Ishikawa (cell line): Measurements from ENCODE around the gene LRRC56.

Experiments
- CEBPB ChIP-seq: IDR thresholded peaks from 2 replicates; pipeline ENCODE4 v1.6.1; 2012
- CREB1 ChIP-seq: IDR thresholded peaks from 2 replicates; pipeline ENCODE4 v1.6.1; 2012; ENCODE audit warnings: low read depth
- EGR1 ChIP-seq: IDR thresholded peaks from 2 replicates; pipeline ENCODE4 v1.6.1; 2012
- EP300 ChIP-seq: IDR thresholded peaks from 2 replicates; pipeline ENCODE4 v1.6.1; 2012; ENCODE audit warnings: borderline replicate concordance
- FOXM1 ChIP-seq: IDR thresholded peaks from 2 replicates; pipeline ENCODE4 v1.6.1; 2012; ENCODE audit warnings: low read depth, borderline replicate concordance
- MAX ChIP-seq: IDR thresholded peaks from 2 replicates; pipeline ENCODE4 v1.6.1; 2012
- NFIC ChIP-seq: IDR thresholded peaks from 2 replicates; pipeline ENCODE4 v1.6.1; 2012
- RAD21 ChIP-seq: IDR thresholded peaks from 2 replicates; pipeline ENCODE4 v1.6.1; 2012; ENCODE audit warnings: low read depth
- REST ChIP-seq: IDR thresholded peaks from 2 replicates; pipeline ENCODE4 v1.6.1; 2012; ENCODE audit warnings: low read depth, mild to moderate bottlenecking
- TAF1 ChIP-seq: IDR thresholded peaks from 2 replicates; pipeline ENCODE4 v1.6.1; 2012; ENCODE audit warnings: low read depth, mild to moderate bottlenecking
- TCF12 ChIP-seq: IDR thresholded peaks from 2 replicates; pipeline ENCODE4 v1.6.1; 2012; ENCODE audit warnings: low read depth
- TEAD4 ChIP-seq: IDR thresholded peaks from 2 replicates; pipeline ENCODE4 v1.6.1; 2012
- USF1 ChIP-seq: IDR thresholded peaks from 2 replicates; pipeline ENCODE4 v1.6.1; 2012
- YY1 ChIP-seq: IDR thresholded peaks from 2 replicates; pipeline ENCODE4 v1.6.1; 2012; ENCODE audit warnings: low read depth
- ZBTB7A ChIP-seq: IDR thresholded peaks from 2 replicates; pipeline ENCODE4 v1.6.1; 2012; ENCODE audit warnings: low read depth

Gene LRRC56

DNA sequence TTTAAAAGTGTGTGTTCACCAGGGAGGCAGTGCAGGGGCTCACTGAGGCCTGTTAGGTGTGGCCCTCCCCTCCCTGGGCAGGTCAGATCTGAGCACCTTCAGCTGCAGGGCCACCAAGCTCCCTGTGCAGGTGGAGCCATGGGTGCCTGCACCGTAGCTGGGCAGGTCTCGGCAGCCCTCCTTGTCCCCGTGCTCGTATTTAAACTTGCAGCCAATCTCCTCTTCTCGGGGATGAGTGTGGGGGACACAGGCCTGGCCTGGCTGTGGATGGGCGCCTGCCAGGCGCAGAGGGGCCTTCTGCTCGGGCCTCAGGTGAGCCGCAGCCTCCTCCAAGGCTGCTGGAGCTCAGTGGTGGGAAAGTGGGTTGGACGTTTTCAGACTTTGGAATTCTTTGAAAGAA, 58.1 kb downstream of the LRRC56 start:
- TF ChIP-seq TCF12 (no peak), EGR1 (no peak), TEAD4 (no peak), NFIC (no peak), RAD21 (no peak), YY1 (no peak), USF1 (no peak), FOXM1 (no peak)

DNA sequence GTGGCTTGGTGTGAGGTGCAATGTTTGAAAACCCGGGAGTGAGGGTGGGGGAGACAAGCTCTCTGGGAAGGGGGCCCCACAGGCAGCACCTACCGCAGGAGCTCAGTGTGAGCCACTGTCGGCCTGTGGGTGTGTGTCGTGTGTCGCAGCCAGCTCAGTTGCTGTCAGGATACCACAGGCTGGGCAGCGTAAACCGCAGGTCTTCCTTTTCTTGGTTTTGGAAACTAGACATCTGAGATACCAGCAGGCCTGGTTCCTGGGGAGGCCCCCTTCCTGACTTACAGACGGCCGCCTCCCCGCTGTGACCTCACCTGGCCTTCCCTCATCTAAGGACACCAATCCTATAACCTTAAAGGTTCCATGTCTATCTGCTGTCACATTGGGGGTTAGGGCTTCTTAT, 59.0 kb downstream of the LRRC56 start:
- no peak for TF ChIP-seq TAF1
- no peak for TF ChIP-seq USF1
- no peak for TF ChIP-seq MAX
- TF ChIP-seq CREB1 = no peak
- no peak for TF ChIP-seq EP300
- no peak for TF ChIP-seq RAD21
- TF ChIP-seq TCF12 = no peak

- no peak for TF ChIP-seq TEAD4
- TF ChIP-seq YY1 = no peak
- TF ChIP-seq CEBPB = no peak
- no peak for TF ChIP-seq CREB1
- no peak for TF ChIP-seq TAF1
- no peak for TF ChIP-seq USF1
- no peak for TF ChIP-seq TCF12
- no peak for TF ChIP-seq NFIC
- no peak for TF ChIP-seq REST
- no peak for TF ChIP-seq RAD21
Observed at GRCh38 chr11:597166-597725, 59.9 kb downstream of the LRRC56 start.

GRCh38 chr11:598005-598680, 60.8 kb downstream of the LRRC56 start:
- TF ChIP-seq REST = no peak
- no peak for TF ChIP-seq TAF1
- TF ChIP-seq RAD21 = no peak
- no peak for TF ChIP-seq MAX
- no peak for TF ChIP-seq CEBPB
- TF ChIP-seq EP300 = no peak
- TF ChIP-seq FOXM1 = no peak

- TF ChIP-seq MAX (no peak), YY1 (no peak), RAD21 (no peak), USF1 (no peak), EGR1 (no peak), TAF1 (no peak), NFIC (no peak), TCF12 (no peak), ZBTB7A (no peak), FOXM1 (no peak), CREB1 (no peak), REST (no peak), CEBPB (no peak), EP300 (no peak), TEAD4 (no peak)
Observed at GRCh38 chr11:601573-602245, 64.4 kb downstream of the LRRC56 start.
